K562 (cell line): Measurements from ENCODE around the gene MYO1A. TPM values are rescaled to one million over a fixed set of nuclear protein-coding genes. Genes with fewer than 3 reads are reported as not detected.

ENCODE experiments used
- ATAC-seq: fragments of 200-7000 bp; cut with Tn5 transposase; 3 replicates; pipeline ENCODE4 v1.9.1; 2020; ENCODE audit warnings: moderate library complexity
- BruUV-seq: library from RNA; stranded (reverse); fragments of 400-500 nt; replicated peaks from 2 replicates; lab custom pipeline; 2021; lab: Mats Ljungman, UMichigan
- CTCF ChIA-PET: fragments of 300-600 bp; formaldehyde crosslinking; extraction: SDS; loops from one replicate; lab custom pipeline; 2021; ENCODE audit warnings: low intra/inter-chr PET ratio; lab: Yijun Ruan, JAX
- POLR2A ChIA-PET: fragments of 300-600, 350-650 bp; sonication (Branson Sonifier 250); formaldehyde crosslinking; extraction: SDS; loops from one replicate; lab custom pipeline; 2021; ENCODE audit warnings: antibody characterized with exemption, inconsistent platforms; lab: Yijun Ruan, JAX
- DNase-seq, 4 experiments: peaks; one replicate each; pipeline versions ENCODE4 v3.0.0 to v3.0.0-alpha.2; 2011 to 2018; ENCODE audit warnings: low spot score in 3 of 4, mixed read lengths in 3 of 4; ENCODE audit errors: extremely low read depth in 1 of 4
- FAIRE-seq: peaks from 2 replicates; lab custom pipeline; 2011; peaks lifted over from hg19 to GRCh38; lab: Jason Lieb, UNC
- H2AFZ ChIP-seq: 2 replicates; pipeline ENCODE4 v1.6.0; 2011; ENCODE audit warnings: low read depth, low read length, control low read depth, inconsistent platforms
- H3K27ac ChIP-seq: fragments of 200-600 bp; 3 replicates; pipeline ENCODE4 v1.8.0; 2011; ENCODE audit warnings: low read depth, mild to moderate bottlenecking, control low read depth, inconsistent platforms, low read length, moderate library complexity, mixed read lengths; ENCODE audit errors: extremely low read depth
- H3K27me3 ChIP-seq, 2 experiments: fragments of 300-600 bp in 1 of 2; 2 replicates in 1 of 2; 3 replicates in 1 of 2; pipeline versions ENCODE4 v1.6.0 to v1.8.0; 2011; ENCODE audit warnings: inconsistent platforms in 2 of 2, low read length in 2 of 2, mild to moderate bottlenecking in 1 of 2, mixed read lengths in 1 of 2, moderate library complexity in 1 of 2; ENCODE audit not compliant: control insufficient read depth in 2 of 2, insufficient read depth in 2 of 2
- H3K36me3 ChIP-seq: fragments of 300-600 bp; 3 replicates; pipeline ENCODE4 v1.8.0; 2011; ENCODE audit warnings: mild to moderate bottlenecking, low read length, inconsistent platforms; ENCODE audit not compliant: control insufficient read depth, insufficient read depth
- H3K4me1 ChIP-seq, 2 experiments: fragments of 200-600 bp in 1 of 2; replicated peaks in 1 of 2; 2 replicates in 1 of 2; 3 replicates in 1 of 2; pipeline versions ENCODE4 v1.5.1 to v1.8.0; 2011; ENCODE audit warnings: inconsistent platforms in 2 of 2, low read length in 2 of 2, mild to moderate bottlenecking in 1 of 2, mixed read lengths in 1 of 2, moderate library complexity in 1 of 2; ENCODE audit not compliant: control insufficient read depth in 2 of 2, insufficient read depth in 2 of 2
- H3K4me2 ChIP-seq: 2 replicates; pipeline ENCODE4 v1.6.1; 2011; ENCODE audit warnings: low read length, control low read depth, inconsistent platforms, mixed read lengths; ENCODE audit not compliant: insufficient read depth
- H3K4me3 ChIP-seq: fragments of 200-600 bp; sonication (generic), shearing (Covaris generic); 2 replicates; pipeline ENCODE4 v1.5.1; 2016; ENCODE audit warnings: control low read depth, inconsistent platforms
- H3K79me2 ChIP-seq: fragments of 200-600 bp; 3 replicates; pipeline ENCODE4 v1.8.0; 2011; ENCODE audit warnings: low read length, inconsistent platforms; ENCODE audit not compliant: control insufficient read depth, insufficient read depth
- H3K9ac ChIP-seq, 2 experiments: 2 replicates each; pipeline versions ENCODE4 v1.6.0 to v1.6.1; 2011; ENCODE audit warnings: low read depth in 2 of 2, low read length in 2 of 2, control low read depth in 1 of 2, inconsistent platforms in 1 of 2, mild to moderate bottlenecking in 1 of 2, mixed read lengths in 1 of 2; ENCODE audit not compliant: insufficient read depth in 1 of 2
- H3K9me1 ChIP-seq: one replicate; pipeline ENCODE4 v1.6.0; 2011; ENCODE audit warnings: inconsistent platforms, mild to moderate bottlenecking, low read length, moderate library complexity; ENCODE audit not compliant: control insufficient read depth, insufficient read depth
- H3K9me3 ChIP-seq: replicated peaks from 2 replicates; pipeline ENCODE4 v1.5.1; 2011; ENCODE audit warnings: low read depth, low read length, inconsistent platforms; ENCODE audit not compliant: control insufficient read depth, insufficient read depth
- H4K20me1 ChIP-seq: replicated peaks from 2 replicates; pipeline ENCODE4 v1.6.1; 2011; ENCODE audit warnings: low read length, inconsistent platforms, mixed read lengths; ENCODE audit not compliant: control insufficient read depth, insufficient read depth
- ATF1 ChIP-seq, 2 experiments: fragments of 450-650 bp in 1 of 2; IDR thresholded peaks; 2 replicates each; pipeline ENCODE4 v1.6.1; 2016; ENCODE audit warnings: missing compliant biosample characterization in 1 of 2, missing genetic modification characterization in 1 of 2
- HNRNPH1 ChIP-seq: fragments of 200-400 bp; formaldehyde crosslinking; optimal IDR thresholded peaks from 2 replicates; pipeline ENCODE3; 2017; ENCODE audit warnings: low read depth, mild to moderate bottlenecking, low read length, moderate library complexity
- ILF3 ChIP-seq: fragments of 450-650 bp; IDR thresholded peaks from 2 replicates; pipeline ENCODE4 v1.6.1; 2018; ENCODE audit warnings: antibody characterized with exemption, mild to moderate bottlenecking, moderate library complexity, borderline replicate concordance
- KAT2B ChIP-seq: IDR thresholded peaks from one replicate; pipeline ENCODE4 v1.6.1; 2012; ENCODE audit warnings: low read depth, mild to moderate bottlenecking, control low read depth, inconsistent platforms, low read length, moderate library complexity
- L3MBTL2 ChIP-seq: fragments of 450-650 bp; IDR thresholded peaks from 2 replicates; pipeline ENCODE4 v1.6.1; 2016; ENCODE audit warnings: mild to moderate bottlenecking, moderate library complexity
- MTA3 ChIP-seq: fragments of 450-650 bp; formaldehyde crosslinking; IDR thresholded peaks from 2 replicates; pipeline ENCODE4 v1.6.1; 2017; ENCODE audit warnings: mild to moderate bottlenecking, borderline replicate concordance
- NFE2 ChIP-seq: IDR thresholded peaks from 2 replicates; pipeline ENCODE4 v1.6.1; 2014; ENCODE audit warnings: antibody characterized with exemption, low read depth
- SIRT6 ChIP-seq: IDR thresholded peaks from one replicate; pipeline ENCODE4 v1.6.1; 2012; ENCODE audit warnings: low read depth, mild to moderate bottlenecking, control low read depth, inconsistent platforms, low read length, moderate library complexity
- SRF ChIP-seq, 2 experiments: fragments of 250-450, 450-650 bp in 1 of 2; sonication (Bioruptor Pico) in 1 of 2; sonication (generic) in 1 of 2; formaldehyde crosslinking; IDR thresholded peaks; 2 replicates each; pipeline versions ENCODE4 v1.5.0 to v1.5.1; 2020 to 2022; ENCODE audit warnings: mild to moderate bottlenecking in 1 of 2, missing genetic modification reagents in 1 of 2
- YY1 ChIP-seq, 3 experiments: IDR thresholded peaks; 2 replicates each; pipeline ENCODE4 v1.6.1; 2011; ENCODE audit warnings: low read length in 2 of 3, mild to moderate bottlenecking in 2 of 3, moderate library complexity in 2 of 3, borderline replicate concordance in 1 of 3, control low read depth in 1 of 3, low read depth in 1 of 3; ENCODE audit not compliant: insufficient read depth in 3 of 3, insufficient replicate concordance in 2 of 3, control insufficient read depth in 1 of 3, insufficient read length in 1 of 3; ENCODE audit errors: extremely low read depth in 1 of 3
- ZFX ChIP-seq: sonication (generic); formaldehyde crosslinking; IDR thresholded peaks from 2 replicates; pipeline ENCODE4 v1.8.0; 2022; ENCODE audit warnings: mild to moderate bottlenecking, missing genetic modification reagents, moderate library complexity
- ZNF253 ChIP-seq: fragments of 250-450 bp; sonication (Bioruptor Pico); conservative IDR thresholded peaks from 2 replicates; pipeline ENCODE4 v1.6.1; 2021; ENCODE audit warnings: mild to moderate bottlenecking
- ZNF77 ChIP-seq: fragments of 250-450 bp; sonication (Bioruptor Pico); IDR thresholded peaks from 2 replicates; pipeline ENCODE4 v1.5.0; 2020
- WGBS: fragments of 100-300 bp; shearing (Covaris generic); methylation state at CpG from one replicate; pipeline ENCODE4 v1.1.6; 2016; ENCODE audit warnings: low coverage, mixed read lengths; ENCODE audit not compliant: insufficient coverage; ENCODE audit errors: missing lambda C conversion rate; 5-methylcytosine and 5-hydroxymethylcytosine counted together
- in situ Hi-C: fragments of 300-500 bp; cut with MboI; formaldehyde crosslinking; loops from 4 replicates; pipeline ENCODE4 v1.15.0; 2018; ENCODE audit warnings: inconsistent platforms, mixed read lengths
- intact Hi-C: fragments of 100-400 bp; cut with micrococcal nuclease; formaldehyde crosslinking; loops from 2 replicates; pipeline ENCODE4 v1.14.2; 2022
- polyA plus RNA-seq, 8 experiments: library from polyadenylated mRNA; depleted of rRNA in 4 of 8; stranded (reverse) in 5 of 8; unstranded in 3 of 8; fragments of >200 nt; fragmentation: Nextera tagmentation in 2 of 8; fragmentation: Illumina TruSeq in 1 of 8; extraction: Ambion mirVana in 2 of 8; extraction: Trizol in 1 of 8; gene quantifications; 2 replicates each; pipeline versions ENCODE4 v1.2.1 to v1.2.3, GENCODE V29; 2011 to 2014; ENCODE audit warnings: inconsistent platforms in 1 of 8, missing spikeins in 1 of 8
- total RNA-seq, 7 experiments: library from RNA; depleted of rRNA in 6 of 7; stranded (reverse); fragments of >200 nt in 6 of 7; fragmentation: Illumina TruSeq in 2 of 7; extraction: Trizol in 2 of 7; gene quantifications; 2 replicates each; pipeline versions ENCODE4 v1.2.1 to v1.2.3, GENCODE V29; 2011 to 2021; ENCODE audit warnings: low replicate concordance in 1 of 7

MYO1A gene
- total and polyA plus RNA-seq, 9 of the 15 experiments (the other 6 are each of a cell fraction or from before 2014, with no cell fraction given) = 0.03 to 0.29 (median 0.14) TPM; not detected in 2

DNA sequence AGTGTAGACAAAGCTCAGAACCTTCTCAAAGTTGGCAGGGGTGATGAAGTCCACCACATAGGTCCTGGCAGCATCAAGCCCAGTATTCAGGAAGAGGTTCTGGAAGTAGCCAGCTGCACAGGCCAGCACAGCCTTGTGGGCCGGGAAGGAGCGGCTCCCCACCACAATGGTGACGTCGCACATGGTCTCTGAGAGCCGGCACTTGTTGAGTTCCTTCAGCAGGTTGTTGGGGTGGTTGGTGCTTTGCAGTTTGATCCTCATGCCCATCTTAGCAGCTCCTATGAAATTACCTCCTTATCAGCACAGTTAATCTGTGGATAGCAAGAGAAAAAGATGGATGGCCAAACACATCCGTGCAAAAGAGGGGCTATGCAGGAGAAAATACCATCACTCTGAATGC is 45.3 kb downstream of the MYO1A start:
- POLR2A ChIA-PET = interaction anchor here (0.9 to 2.9 kb wide), 7 partner anchors 12 to 279 kb away, joined by 3 to 23 read pairs (median 4); partner anchors contain the start of genes NACA and STAT6
- in situ Hi-C loops = loop anchor here (5.0 kb wide), 3 partner anchors 108 to 247 kb away; partner anchors contain the start of gene STAT6
- Histone ChIP-seq H3K27ac (no peak overlapping the region), H2AFZ (no peak overlapping the region), H3K4me3 (no peak overlapping the region), H3K79me2 (peaks cover 47% of the 10 kb centered on the region), H3K4me1 (peaks cover 20 to 42% of the 10 kb centered on the region in 2 experiments; a peak in 4 of 5 replicates), H3K9me3 (no peaks in the 10 kb centered on the region), H3K27me3 (no peaks in the 10 kb centered on the region), H3K4me2 (no peak overlapping the region; the same call in 1 of the 2 replicates), H3K9ac (no peak overlapping the region), H3K9me1 (peaks cover 3% of the 10 kb centered on the region), H3K36me3 (peaks cover 53% of the 10 kb centered on the region), H4K20me1 (no peaks in the 10 kb centered on the region; the same call in 1 of the 2 replicates)
- no peak for ATAC-seq
- intact Hi-C loops = loop anchor here (10.0 kb wide), 1 partner anchor 370 kb away; the partner anchor contains the start of gene BAZ2A
- DNase-seq = no peak
- FAIRE-seq = no peak
- CTCF ChIA-PET = interaction anchor here (2.5 to 5.1 kb wide), 2 partner anchors 57 to 165 kb away, joined by 16 to 63 read pairs; no protein-coding TSS in a partner anchor
- 89% methylated on average over 6 of the region's 6 CpGs for WGBS
- TF ChIP-seq HNRNPH1 = no peak
- TF ChIP-seq SRF (CRISPR knock-in tag; IDR thresholded peaks at IDR 0.05) = 0 out of 4 replicates have a peak, but pooled peaks of 1 of the 2 experiments have one; percentile 0
- BruUV-seq = no TSS peak

DNA sequence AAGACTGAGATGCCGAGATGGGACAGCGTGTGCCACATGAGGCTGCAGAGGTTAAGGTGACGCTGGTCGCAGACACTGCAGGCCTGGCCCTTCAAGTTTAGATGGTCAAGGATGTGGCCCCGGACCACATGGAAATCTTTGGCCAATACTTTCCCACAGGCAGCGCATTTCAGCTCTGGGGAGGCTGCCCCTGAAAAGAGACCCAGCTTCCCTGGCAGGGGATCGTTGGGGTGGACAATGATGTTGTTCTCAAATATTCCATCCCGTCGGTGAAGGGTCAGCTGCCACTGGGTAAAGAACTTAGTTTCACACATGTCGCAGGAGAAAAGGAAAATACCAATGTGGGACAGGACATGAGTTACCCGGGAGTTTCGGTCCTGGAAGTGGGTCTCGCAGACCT is 46.5 kb downstream of the MYO1A start:
- POLR2A ChIA-PET = interaction anchor here (1.7 to 2.9 kb wide), 4 partner anchors 10 to 278 kb away, joined by 8 to 23 read pairs (median 9); partner anchors contain the start of genes NACA and STAT6
- Histone ChIP-seq H3K27me3 (no peaks in the 10 kb centered on the region), H3K79me2 (peaks cover 55% of the 10 kb centered on the region), H3K9ac (no peak overlapping the region; a peak in 1 of 4 replicates), H3K36me3 (peaks cover 61% of the 10 kb centered on the region), H3K4me1 (peaks cover 20 to 34% of the 10 kb centered on the region in 2 experiments; a peak in 4 of 5 replicates), H4K20me1 (no peaks in the 10 kb centered on the region; the same call in 1 of the 2 replicates), H3K9me1 (peaks cover 3% of the 10 kb centered on the region), H3K4me3 (no peak overlapping the region), H3K9me3 (no peaks in the 10 kb centered on the region), H3K4me2 (no peak overlapping the region), H3K27ac (no peak overlapping the region), H2AFZ (no peak overlapping the region)
- in situ Hi-C loops = loop anchor here (5.0 kb wide), 2 partner anchors 166 to 246 kb away; no protein-coding TSS in a partner anchor
- WGBS = 92% methylated on average over 13 of the region's 13 CpGs
- BruUV-seq = no TSS peak
- FAIRE-seq (no peak), DNase-seq (no peak), ATAC-seq (no peak)
- CTCF ChIA-PET = no interaction called here
- intact Hi-C loops = loop anchor here (10.0 kb wide), 1 partner anchor 369 kb away; the partner anchor contains the start of gene BAZ2A
- no peak for TF ChIP-seq SIRT6
- no peak for TF ChIP-seq ZNF253 (CRISPR knock-in tag)
- no peak for TF ChIP-seq NFE2
- TF ChIP-seq ZFX (CRISPR knock-in tag) = no peak
- TF ChIP-seq ILF3 = no peak
- TF ChIP-seq L3MBTL2 = no peak
- no peak for TF ChIP-seq MTA3
- TF ChIP-seq KAT2B = no peak
- TF ChIP-seq ATF1 (CRISPR knock-in tag; IDR thresholded peaks at IDR 0.05) = no peak
- no peak for TF ChIP-seq ATF1 (tag; IDR thresholded peaks at IDR 0.05)
- no peak for TF ChIP-seq ZNF77 (CRISPR knock-in tag)
- TF ChIP-seq YY1 (IDR thresholded peaks at IDR 0.05; ENCODE audit: borderline replicate concordance in 1 of 3, control insufficient read depth in 1 of 3, extremely low read depth in 1 of 3, insufficient read depth in 3 of 3, insufficient read length in 1 of 3, insufficient replicate concordance in 2 of 3, low read depth in 1 of 3, low read length in 2 of 3) = no peak
